B cell (primary cell): ENCODE measurements around the gene CYB5RL. TPM values are rescaled to one million over a fixed set of nuclear protein-coding genes. Genes with fewer than 3 reads are reported as not detected.

ENCODE experiments used
- ATAC-seq: fragments of 200-7000 bp; cut with Tn5 transposase; one replicate; pipeline ENCODE4 v1.10.0; 2021; ENCODE audit warnings: low read depth, mild to moderate bottlenecking, moderate number of reproducible peaks, moderate library complexity
- CTCF ChIA-PET: fragments of 350-600 bp; sonication (Branson Sonifier 250); formaldehyde crosslinking; loops from one replicate; lab custom pipeline; 2021; ENCODE audit warnings: antibody characterized with exemption, inconsistent platforms; lab: Charles Lee
- POLR2A ChIA-PET: fragments of 350-600 bp; sonication (Branson Sonifier 250); formaldehyde crosslinking; loops from one replicate; lab custom pipeline; 2021; ENCODE audit warnings: antibody characterized with exemption; lab: Charles Lee
- DNase-seq: peaks from one replicate; pipeline ENCODE4 v3.0.0; 2013
- H2AFZ ChIP-seq: 2 replicates; pipeline ENCODE4 v1.6.1; 2012; ENCODE audit warnings: mild to moderate bottlenecking, low read depth, low read length; ENCODE audit not compliant: insufficient read depth, poor library complexity, severe bottlenecking
- H3K27ac ChIP-seq, 2 donors: 1 replicate in 1 of 2; 2 replicates in 1 of 2; pipeline ENCODE4 v1.5.1; 2012 to 2013; ENCODE audit warnings: low read length in 2 of 2, mild to moderate bottlenecking in 2 of 2, moderate library complexity in 1 of 2
- H3K27me3 ChIP-seq, 4 experiments: fragments of 200-600 bp in 1 of 4; sonication (generic) in 1 of 4; replicated peaks in 1 of 4; 1 replicate in 2 of 4; 2 replicates in 2 of 4; pipeline versions ENCODE4 v1.6.1 to v1.7.0; 2013 to 2016; ENCODE audit warnings: low read length in 3 of 4, mild to moderate bottlenecking in 2 of 4, mixed read lengths in 1 of 4, moderate library complexity in 1 of 4; ENCODE audit not compliant: insufficient read depth in 4 of 4, control insufficient read depth in 3 of 4; ENCODE audit errors: control extremely low read depth in 1 of 4
- H3K36me3 ChIP-seq, 2 experiments: replicated peaks in 1 of 2; 1 replicate in 1 of 2; 2 replicates in 1 of 2; pipeline versions ENCODE4 v1.6.1 to v1.7.1; 2013; ENCODE audit warnings: low read length in 1 of 2; ENCODE audit not compliant: insufficient read depth in 2 of 2, control insufficient read depth in 1 of 2; ENCODE audit errors: control extremely low read depth in 1 of 2, extremely low read depth in 1 of 2
- H3K4me1 ChIP-seq, 2 donors: fragments of 200-600 bp in 1 of 2; sonication (generic) in 1 of 2; 1 replicate in 1 of 2; 2 replicates in 1 of 2; pipeline versions ENCODE4 v1.5.1 to v1.6.1; 2013 to 2017; ENCODE audit warnings: low read length in 2 of 2; ENCODE audit not compliant: control insufficient read depth in 2 of 2, insufficient read depth in 2 of 2
- H3K4me2 ChIP-seq: replicated peaks from 2 replicates; pipeline ENCODE3; 2012; ENCODE audit warnings: mild to moderate bottlenecking, low read depth, low read length; ENCODE audit not compliant: poor library complexity, severe bottlenecking
- H3K4me3 ChIP-seq, 5 experiments: fragments of 200-600 bp in 1 of 5; sonication (generic) in 1 of 5; 1 replicate in 3 of 5; 2 replicates in 2 of 5; pipeline versions ENCODE4 v1.5.1 to v1.7.0; 2011 to 2016; ENCODE audit warnings: low read length in 4 of 5, mild to moderate bottlenecking in 4 of 5, low read depth in 2 of 5, control low read depth in 1 of 5, moderate library complexity in 1 of 5; ENCODE audit not compliant: insufficient read depth in 1 of 5; ENCODE audit errors: control extremely low read depth in 1 of 5, extremely low read depth in 1 of 5
- H3K79me2 ChIP-seq: fragments of 200-600 bp; sonication (generic); one replicate; pipeline ENCODE4 v1.6.0; 2016; ENCODE audit warnings: low read length; ENCODE audit not compliant: control insufficient read depth, insufficient read depth
- H3K9ac ChIP-seq: fragments of 200-600 bp; sonication (generic); 2 replicates; pipeline ENCODE4 v1.6.1; 2017; ENCODE audit warnings: mild to moderate bottlenecking, low read length, moderate library complexity
- H3K9me3 ChIP-seq, 3 donors: one replicate each; pipeline versions ENCODE4 v1.6.1 to v1.7.1; 2013; ENCODE audit warnings: low read length in 2 of 3; ENCODE audit not compliant: control insufficient read depth in 2 of 3, insufficient read depth in 1 of 3; ENCODE audit errors: control extremely low read depth in 1 of 3
- H4K20me1 ChIP-seq: 2 replicates; pipeline ENCODE4 v1.6.0; 2012; ENCODE audit warnings: mild to moderate bottlenecking, low read length; ENCODE audit not compliant: insufficient read depth, control insufficient read depth, poor library complexity, severe bottlenecking
- H3K27ac Mint-ChIP-seq: one replicate; pipeline ENCODE4 v1.8.0; 2021; ENCODE audit warnings: mixed read lengths
- H3K27me3 Mint-ChIP-seq: one replicate; pipeline ENCODE4 v1.8.0; 2021; ENCODE audit warnings: mixed read lengths
- H3K4me1 Mint-ChIP-seq: one replicate; pipeline ENCODE4 v1.8.0; 2021; ENCODE audit warnings: mixed read lengths
- H3K4me3 Mint-ChIP-seq: one replicate; pipeline ENCODE4 v1.8.0; 2021; ENCODE audit warnings: mixed read lengths
- H3K9me3 Mint-ChIP-seq: one replicate; pipeline ENCODE4 v1.8.0; 2022; ENCODE audit warnings: mixed read lengths; ENCODE audit not compliant: insufficient read depth
- CTCF ChIP-seq: fragments of 200-600 bp; IDR thresholded peaks from one replicate; pipeline ENCODE4 v1.8.0; 2022; ENCODE audit warnings: antibody characterized with exemption, mild to moderate bottlenecking
- EZH2 ChIP-seq: IDR thresholded peaks from 2 replicates; pipeline ENCODE4 v1.6.1; 2012; ENCODE audit warnings: borderline replicate concordance, low read depth, mild to moderate bottlenecking, moderate library complexity, low read length; ENCODE audit not compliant: insufficient read depth, poor library complexity, severe bottlenecking
- WGBS: methylation state at CpG from one replicate; pipeline ENCODE4 v1.1.5; 2013; ENCODE audit warnings: missing lambda C conversion rate; ENCODE audit not compliant: insufficient coverage; 5-methylcytosine and 5-hydroxymethylcytosine counted together
- intact Hi-C: fragments of 100-400 bp; cut with micrococcal nuclease; formaldehyde crosslinking; loops from one replicate; pipeline ENCODE4 v1.10.0; 2022
- polyA plus RNA-seq: library from polyadenylated mRNA; depleted of rRNA; stranded (reverse); fragments of >200 nt; gene quantifications from 2 replicates; pipeline ENCODE4 v1.2.3, GENCODE V29; 2012
- total RNA-seq, 2 donors: library from RNA; stranded (reverse); fragments of 120-200 nt in 1 of 2; gene quantifications; 1 replicate in 1 of 2; 2 replicates in 1 of 2; pipeline versions ENCODE4 v1.2.3 to v1.2.4, GENCODE V29; 2013 to 2022

The CYB5RL gene
- total and polyA plus RNA-seq, 2 donors (not counting 1 experiment from before 2014, with no cell fraction given), result 7.9 to 12.4 TPM

- Histone ChIP-seq H3K4me1 (no peaks in the 10 kb centered on the region), H3K27me3 (no peaks in the 10 kb centered on the region), H3K4me3 (no peak overlapping the region), H3K9me3 (no peaks in the 10 kb centered on the region), H2AFZ (no peak overlapping the region), H3K9ac (no peak overlapping the region), H3K36me3 (peaks cover 3 to 20% of the 10 kb centered on the region in 2 experiments), H3K79me2 (no peaks in the 10 kb centered on the region), H3K27ac (no peak overlapping the region), H3K4me2 (no peak overlapping the region), H4K20me1 (no peaks in the 10 kb centered on the region)
- WGBS, result 87% methylated on average over 9 of the region's 9 CpGs
- Mint-ChIP-seq H3K27me3 (no peaks in the 10 kb centered on the region), H3K9me3 (no peaks in the 10 kb centered on the region), H3K4me3 (no peak overlapping the region), H3K27ac (no peak overlapping the region), H3K4me1 (no peaks in the 10 kb centered on the region)
- intact Hi-C loops, result no loop called here
- DNase-seq, result no peak
- TF ChIP-seq CTCF (no peak), EZH2 (no peak)
- POLR2A ChIA-PET, result no interaction called here
- CTCF ChIA-PET, result no interaction called here
- no peak for ATAC-seq
These were observed 21.3 kb downstream of the CYB5RL start for GRCh38 chr1:54178296-54179070.

- 98% methylated on average over 8 of the region's 8 CpGs for WGBS
- H3K27ac Mint-ChIP-seq, result no peak overlapping the region
These were observed 22.1 kb downstream of the CYB5RL start for GRCh38 chr1:54177726-54178125.

More at GRCh38 chr1:54177726-54178125, 22.1 kb downstream of the CYB5RL start:
- Histone ChIP-seq H3K79me2 (no peaks in the 10 kb centered on the region), H3K27me3 (no peaks in the 10 kb centered on the region), H3K9ac (no peak overlapping the region), H3K27ac (no peak overlapping the region), H3K9me3 (no peaks in the 10 kb centered on the region), H3K36me3 (peaks cover 3 to 21% of the 10 kb centered on the region in 2 experiments), H3K4me2 (no peak overlapping the region), H3K4me1 (no peaks in the 10 kb centered on the region), H2AFZ (no peak overlapping the region), H4K20me1 (no peaks in the 10 kb centered on the region), H3K4me3 (no peak overlapping the region)
- TF ChIP-seq EZH2, result no peak
- TF ChIP-seq CTCF, result no peak
- ChIA-PET CTCF (no interaction called here), POLR2A (no interaction called here)
- Mint-ChIP-seq H3K4me1 (no peaks in the 10 kb centered on the region), H3K4me3 (no peak overlapping the region), H3K27me3 (no peaks in the 10 kb centered on the region), H3K9me3 (no peaks in the 10 kb centered on the region)
- ATAC-seq, result no peak
- no peak for DNase-seq
- intact Hi-C loops, result no loop called here
